Psoas muscle (tissue), 8 donors: Measurements from ENCODE around the gene TRIM72. TPM values are rescaled to one million over a fixed set of nuclear protein-coding genes. Genes with fewer than 3 reads are reported as not detected.
A peak's percentile ranks its signal among the peaks of the same experiment; 100 is the strongest.

ENCODE experiments used
- ATAC-seq, 4 donors: fragments of 200-7000 bp; cut with Tn5 transposase; one replicate each; pipeline ENCODE4 v1.9.1; 2020; ENCODE audit warnings: moderate library complexity in 3 of 4, mild to moderate bottlenecking in 2 of 4
- DNase-seq, 2 donors: peaks; one replicate each; pipeline ENCODE4 v3.0.0-alpha.2; 2020
- H3K27ac ChIP-seq: fragments of 200-600 bp; one replicate; pipeline ENCODE4 v1.8.0; 2022
- H3K27me3 ChIP-seq, 3 donors: fragments of 200-600 bp in 1 of 3; one replicate each; pipeline versions ENCODE4 v1.6.1 to v1.8.0; 2013 to 2022; ENCODE audit warnings: low read length in 2 of 3, mild to moderate bottlenecking in 2 of 3, moderate library complexity in 1 of 3; ENCODE audit not compliant: insufficient read depth in 3 of 3
- H3K36me3 ChIP-seq, 2 donors: fragments of 200-600 bp in 1 of 2; one replicate each; pipeline versions ENCODE4 v1.6.1 to v1.8.0; 2013 to 2022; ENCODE audit warnings: low read depth in 1 of 2, mild to moderate bottlenecking in 1 of 2, moderate library complexity in 1 of 2; ENCODE audit not compliant: insufficient read depth in 1 of 2
- H3K4me1 ChIP-seq: fragments of 200-600 bp; one replicate; pipeline ENCODE4 v1.8.0; 2022
- H3K4me3 ChIP-seq: fragments of 200-600 bp; one replicate; pipeline ENCODE4 v1.8.0; 2022; ENCODE audit warnings: mild to moderate bottlenecking
- H3K9me3 ChIP-seq: fragments of 200-600 bp; one replicate; pipeline ENCODE4 v1.8.0; 2022
- WGBS, 3 donors: extraction: QIAGEN DNeasy Blood & Tissue Kit; methylation state at CpG; one replicate each; pipeline versions ENCODE4 v1.1.6 to v1.1.7; 2013; 5-methylcytosine and 5-hydroxymethylcytosine counted together
- intact Hi-C, 2 donors: fragments of 100-400 bp; cut with DNase I; formaldehyde crosslinking; loops; one replicate each; pipeline versions ENCODE4 v1.11.0 to v1.14.2; 2022
- polyA plus RNA-seq, 3 donors: library from polyadenylated mRNA; stranded (reverse); fragments of 200-250 nt; gene quantifications; one replicate each; pipeline ENCODE4 v1.2.3, GENCODE V29; 2013
- total RNA-seq, 4 donors: library from RNA; stranded (reverse); fragmentation: NEBNext Ultra II Directional in 2 of 4; extraction: Animal tissue kit (Norgen Biotek cat#: 25700) in 2 of 4; gene quantifications; one replicate each; pipeline versions ENCODE4 v1.2.1 to v1.2.4, GENCODE V29; 2021 to 2023
- TF ChIP-seq, protein P1 (sequence below): fragments of 200-600 bp; IDR thresholded peaks from one replicate; pipeline ENCODE4 v1.8.0; 2022; ENCODE audit warnings: antibody characterized with exemption
- donor health status: healthy with polysubstance abuse.
- donor health status: DM: no; HTN: no; CAD: no; lungs with moderate emphysema.
- donor health status: Bipolar disorder and iron deficiency.
- donor health status: healthy.
- donor health status: DM: yes; HTN: yes; CAD: no.
- donor health status: DM: no; HTN: no; CAD: no.
- donor health status: DM: no; HTN: no; CAD: no.
- donor health status: DM: yes; HTN: yes; CAD: no.

The TRIM72 gene
- total and polyA plus RNA-seq, 7 donors, result 62.9 to 236 (median 155) TPM

DNA sequence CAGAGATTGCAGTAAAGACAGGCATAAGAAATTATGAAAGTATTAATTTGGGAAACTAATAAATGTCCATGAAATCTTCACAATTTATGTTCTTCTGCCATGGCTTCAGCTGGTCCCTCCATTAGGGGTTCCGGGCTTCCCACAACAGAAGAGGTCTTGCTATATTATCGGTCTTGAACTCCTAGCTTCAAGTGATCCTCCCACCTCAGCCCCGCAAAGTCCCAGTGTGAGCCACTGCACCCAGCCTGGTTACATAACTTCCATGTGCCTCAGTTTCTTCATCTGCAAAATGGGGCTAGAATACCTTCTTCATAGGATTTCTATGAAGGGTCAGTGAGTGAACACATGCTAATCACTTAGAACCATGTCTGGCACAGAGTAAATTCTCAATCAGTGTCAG lies 32.4 kb downstream of the TRIM72 start:
- 89 to 94% (median 89%) methylated on average over 3 of the region's 3 CpGs for WGBS, 3 donors

DNA sequence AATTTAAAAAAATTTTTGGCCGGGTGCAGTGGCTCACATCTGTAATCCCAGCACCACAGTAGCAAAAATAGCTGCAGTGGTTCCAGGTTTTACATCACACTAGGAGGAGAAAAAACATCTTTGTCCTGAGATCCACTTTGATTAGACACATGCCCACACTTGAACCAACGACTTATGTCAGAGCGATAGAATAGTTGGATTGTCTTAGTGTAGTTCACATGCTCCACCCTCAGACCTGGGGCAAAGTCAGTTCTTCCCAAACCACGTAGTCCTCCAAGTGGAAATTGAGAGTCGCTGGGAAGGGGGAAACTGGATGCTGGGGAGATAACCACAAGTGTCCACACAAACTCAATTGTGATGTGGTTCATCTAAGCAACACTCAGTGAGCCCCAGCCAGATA lies 34.4 kb downstream of the TRIM72 start:
- peaks cover 0 to 3% (median 0%) of the 10 kb centered on the region in 3 donors for H3K27me3 ChIP-seq
- no peaks in the 10 kb centered on the region for H3K4me1 ChIP-seq
- no peak for DNase-seq
- intact Hi-C loops, result loop anchor here in 1 of 2 donors (10.0 kb wide), 1 partner anchor 146 kb away; the partner anchor contains the start of gene ITGAD
- no peak for ATAC-seq
- TF ChIP-seq, protein P1, sequence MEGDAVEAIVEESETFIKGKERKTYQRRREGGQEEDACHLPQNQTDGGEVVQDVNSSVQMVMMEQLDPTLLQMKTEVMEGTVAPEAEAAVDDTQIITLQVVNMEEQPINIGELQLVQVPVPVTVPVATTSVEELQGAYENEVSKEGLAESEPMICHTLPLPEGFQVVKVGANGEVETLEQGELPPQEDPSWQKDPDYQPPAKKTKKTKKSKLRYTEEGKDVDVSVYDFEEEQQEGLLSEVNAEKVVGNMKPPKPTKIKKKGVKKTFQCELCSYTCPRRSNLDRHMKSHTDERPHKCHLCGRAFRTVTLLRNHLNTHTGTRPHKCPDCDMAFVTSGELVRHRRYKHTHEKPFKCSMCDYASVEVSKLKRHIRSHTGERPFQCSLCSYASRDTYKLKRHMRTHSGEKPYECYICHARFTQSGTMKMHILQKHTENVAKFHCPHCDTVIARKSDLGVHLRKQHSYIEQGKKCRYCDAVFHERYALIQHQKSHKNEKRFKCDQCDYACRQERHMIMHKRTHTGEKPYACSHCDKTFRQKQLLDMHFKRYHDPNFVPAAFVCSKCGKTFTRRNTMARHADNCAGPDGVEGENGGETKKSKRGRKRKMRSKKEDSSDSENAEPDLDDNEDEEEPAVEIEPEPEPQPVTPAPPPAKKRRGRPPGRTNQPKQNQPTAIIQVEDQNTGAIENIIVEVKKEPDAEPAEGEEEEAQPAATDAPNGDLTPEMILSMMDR, result no peak
- no peak overlapping the region for H3K27ac ChIP-seq
- no peaks in the 10 kb centered on the region for H3K36me3 ChIP-seq
- 74 to 76% (median 76%) methylated on average over 5 of the region's 5 CpGs for WGBS, 3 donors
- H3K4me3 ChIP-seq, result no peak overlapping the region
- H3K9me3 ChIP-seq, result no peaks in the 10 kb centered on the region

More for the DNA sequence above, 32.4 kb downstream of the TRIM72 start:
- Histone ChIP-seq H3K27me3 (peaks cover 0 to 3% (median 0%) of the 10 kb centered on the region in 3 donors), H3K4me3 (no peak overlapping the region), H3K36me3 (no peaks in the 10 kb centered on the region), H3K9me3 (no peaks in the 10 kb centered on the region), H3K4me1 (no peaks in the 10 kb centered on the region), H3K27ac (no peak overlapping the region)
- intact Hi-C loops, result loop anchor here in 1 of 2 donors (10.0 kb wide), 1 partner anchor 149 kb away; the partner anchor contains the start of gene ITGAD
- ATAC-seq (no peak), DNase-seq (no peak)
- TF ChIP-seq, protein P1, result no peak

DNA sequence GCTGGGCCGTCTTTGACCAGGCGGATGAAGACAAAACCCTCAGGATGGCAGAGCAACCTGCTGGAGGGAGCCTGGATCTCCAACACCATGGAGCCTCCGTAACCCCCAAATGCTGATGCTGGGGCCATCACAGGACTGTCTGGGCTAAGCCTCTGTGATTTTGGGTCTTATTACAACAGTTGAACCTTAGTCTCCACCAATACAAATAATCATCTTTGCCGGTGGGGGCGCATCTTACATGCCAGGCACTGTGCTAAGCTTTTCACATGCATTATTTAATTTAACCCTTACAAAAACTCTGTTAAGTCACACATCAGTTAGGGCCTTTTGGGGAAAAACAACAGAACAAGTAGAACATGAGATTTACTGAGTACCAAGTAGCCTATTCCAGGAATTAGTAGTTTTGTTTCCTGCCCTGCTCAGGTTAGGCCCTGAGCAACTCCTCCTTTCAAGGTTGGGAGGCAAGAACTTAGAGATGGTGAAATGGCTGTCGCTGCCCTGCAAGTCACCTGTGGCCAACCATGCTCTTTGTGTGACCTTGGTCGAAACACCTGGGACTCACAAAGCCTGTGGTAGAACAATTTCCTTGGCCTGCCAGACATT lies 37.0 kb downstream of the TRIM72 start:
- no peak overlapping the region for H3K4me3 ChIP-seq
- intact Hi-C loops, result no loop called here
- no peak for DNase-seq
- H3K9me3 ChIP-seq, result no peaks in the 10 kb centered on the region
- no peak for ATAC-seq
- peaks cover 0 to 3% (median 0%) of the 10 kb centered on the region in 3 donors for H3K27me3 ChIP-seq
- TF ChIP-seq, protein P1, result no peak
- no peaks in the 10 kb centered on the region for H3K4me1 ChIP-seq
- WGBS, 3 donors, result 77 to 85% (median 80%) methylated on average over 7 of the region's 7 CpGs
- H3K27ac ChIP-seq, result no peak overlapping the region
- no peaks in the 10 kb centered on the region for H3K36me3 ChIP-seq

DNA sequence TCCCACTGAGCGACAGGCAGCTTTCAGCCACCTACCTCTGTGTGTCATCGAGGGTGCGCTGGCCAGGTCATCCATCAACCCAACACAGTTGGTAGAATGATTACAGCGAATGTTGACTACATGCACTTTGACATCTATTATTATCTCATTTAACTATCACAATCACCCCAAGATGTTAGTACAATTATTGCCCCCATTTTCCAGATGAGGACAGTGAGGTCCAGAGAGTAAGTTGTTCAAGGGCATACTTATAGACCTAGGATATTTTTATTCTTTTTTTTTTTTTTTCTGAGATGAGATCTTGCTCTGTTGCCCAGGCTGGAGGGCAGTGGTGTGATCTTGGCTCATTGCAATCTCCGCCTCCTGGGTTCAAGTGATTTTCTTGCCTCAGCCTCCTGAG lies 37.5 kb downstream of the TRIM72 start:
- ATAC-seq, result no peak
- Histone ChIP-seq H3K36me3 (no peaks in the 10 kb centered on the region), H3K4me1 (no peaks in the 10 kb centered on the region), H3K9me3 (no peaks in the 10 kb centered on the region), H3K4me3 (no peak overlapping the region), H3K27ac (no peak overlapping the region), H3K27me3 (peaks cover 0 to under 1% (median 0%) of the 10 kb centered on the region in 3 donors)
- intact Hi-C loops, result no loop called here
- 94% methylated on average over 5 of the region's 5 CpGs for WGBS, 3 donors
- TF ChIP-seq, protein P1, result no peak
- no peak for DNase-seq

DNA sequence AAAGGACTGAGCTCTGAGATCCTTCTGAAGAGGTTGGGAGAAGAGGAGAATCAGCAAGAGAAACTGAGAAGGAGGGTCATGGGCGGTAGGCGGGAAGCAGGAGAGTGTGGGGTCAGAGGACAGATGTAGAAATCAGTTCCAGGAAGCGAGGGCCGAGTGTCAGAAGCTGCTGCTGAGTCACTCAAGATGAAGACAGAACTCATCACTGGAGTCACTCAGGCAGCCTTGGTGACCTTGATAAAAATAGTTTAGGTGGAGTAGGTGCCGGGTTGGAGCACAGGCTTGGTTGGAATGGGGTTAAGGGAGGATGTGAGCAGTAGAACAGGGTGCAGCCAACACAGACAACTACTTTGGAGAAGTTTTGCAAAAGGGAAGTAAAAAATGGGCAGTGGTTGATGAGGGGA lies 39.7 kb downstream of the TRIM72 start:
- H3K36me3 ChIP-seq, result no peaks in the 10 kb centered on the region
- DNase-seq (peak; percentile 30 to 63), ATAC-seq (peak; percentile 66 to 91 (median 80))
- H3K27ac ChIP-seq, result no peak overlapping the region
- WGBS, 3 donors, result 37 to 43% (median 43%) methylated on average over 5 of the region's 5 CpGs
- no peaks in the 10 kb centered on the region for H3K9me3 ChIP-seq
- H3K4me3 ChIP-seq, result no peak overlapping the region
- H3K27me3 ChIP-seq, result no peaks in the 10 kb centered on the region
- TF ChIP-seq, protein P1, result no peak
- intact Hi-C loops, result no loop called here
- H3K4me1 ChIP-seq, result no peaks in the 10 kb centered on the region
